HCT116 (cell line): ENCODE results near the gene IFNLR1. TPM values are rescaled to one million over a fixed set of nuclear protein-coding genes. Genes with fewer than 3 reads are reported as not detected.

Source experiments
- total RNA-seq: library from RNA; stranded (reverse); gene quantifications from one replicate; pipeline ENCODE4 v1.2.1, GENCODE V29; 2021; ENCODE audit not compliant: unreplicated experiment

Gene IFNLR1
- total RNA-seq, 1 experiment from 2014 or later, result 7.6 TPM

Other genes starting within 250 kb of the IFNLR1 start
- 92.1 TPM for gene PNRC2, start 227.5 kb downstream of the IFNLR1 start, total RNA-seq
- 142 TPM for gene SRSF10, start 207.0 kb downstream of the IFNLR1 start, total RNA-seq
- gene MYOM3, start 75.2 kb downstream of the IFNLR1 start, total RNA-seq, result 7.9 TPM
- 2.1 TPM for gene IL22RA1, start 44.1 kb downstream of the IFNLR1 start, total RNA-seq
- gene GRHL3, start 132.1 kb upstream of the IFNLR1 start, total RNA-seq, result 1.0 TPM
- gene STPG1, start 226.5 kb upstream of the IFNLR1 start, total RNA-seq, result 13.4 TPM
- gene NIPAL3, start 228.5 kb upstream of the IFNLR1 start, total RNA-seq, result 16.6 TPM